ENCODE measurements around the gene MYH11.

Gene MYH11

GRCh38 chr16:15827709-15828343 is 29.0 kb downstream of the MYH11 start:
- TF ChIP-seq TAF1 (IDR thresholded peaks at IDR 0.05; ENCODE audit: low read depth) (no peak), CREB1 (IDR thresholded peaks at IDR 0.05; ENCODE audit: low read depth) (no peak), TCF12 (IDR thresholded peaks at IDR 0.05; ENCODE audit: low read depth) (no peak), RAD21 (IDR thresholded peaks at IDR 0.05; ENCODE audit: low read depth) (no peak), NFIC (IDR thresholded peaks at IDR 0.05) (no peak)

- TF ChIP-seq YY1 (IDR thresholded peaks at IDR 0.05; ENCODE audit: low read depth) (no peak), MAX (IDR thresholded peaks at IDR 0.05) (no peak), FOXM1 (IDR thresholded peaks at IDR 0.05; ENCODE audit: borderline replicate concordance, low read depth) (no peak), NFIC (IDR thresholded peaks at IDR 0.05) (no peak), TAF1 (IDR thresholded peaks at IDR 0.05; ENCODE audit: low read depth) (no peak), TEAD4 (IDR thresholded peaks at IDR 0.05) (no peak), ZBTB7A (IDR thresholded peaks at IDR 0.05; ENCODE audit: low read depth) (no peak), REST (IDR thresholded peaks at IDR 0.05; ENCODE audit: low read depth) (no peak), CEBPB (IDR thresholded peaks at IDR 0.05) (no peak), CREB1 (IDR thresholded peaks at IDR 0.05; ENCODE audit: low read depth) (no peak), RAD21 (IDR thresholded peaks at IDR 0.05; ENCODE audit: low read depth) (no peak), EP300 (IDR thresholded peaks at IDR 0.05; ENCODE audit: borderline replicate concordance) (no peak), USF1 (IDR thresholded peaks at IDR 0.05) (no peak), EGR1 (IDR thresholded peaks at IDR 0.05) (no peak), TCF12 (IDR thresholded peaks at IDR 0.05; ENCODE audit: low read depth) (no peak)
These were observed 29.5 kb downstream of the MYH11 start for GRCh38 chr16:15827299-15827698.

- TF ChIP-seq EP300 (IDR thresholded peaks at IDR 0.05; ENCODE audit: borderline replicate concordance) (no peak), YY1 (IDR thresholded peaks at IDR 0.05; ENCODE audit: low read depth) (no peak)
These were observed 31.0 kb downstream of the MYH11 start for GRCh38 chr16:15825750-15826305.

GRCh38 chr16:15822957-15823356 is 33.9 kb downstream of the MYH11 start:
- TF ChIP-seq MAX (IDR thresholded peaks at IDR 0.05) (no peak), CEBPB (IDR thresholded peaks at IDR 0.05) (no peak), NFIC (IDR thresholded peaks at IDR 0.05) (no peak), EGR1 (IDR thresholded peaks at IDR 0.05) (no peak), FOXM1 (IDR thresholded peaks at IDR 0.05; ENCODE audit: borderline replicate concordance, low read depth) (no peak), ZBTB7A (IDR thresholded peaks at IDR 0.05; ENCODE audit: low read depth) (no peak), TCF12 (IDR thresholded peaks at IDR 0.05; ENCODE audit: low read depth) (no peak), CREB1 (IDR thresholded peaks at IDR 0.05; ENCODE audit: low read depth) (no peak)

- TF ChIP-seq ZBTB7A (IDR thresholded peaks at IDR 0.05; ENCODE audit: low read depth), result no peak
- TF ChIP-seq NFIC (IDR thresholded peaks at IDR 0.05), result no peak
- TF ChIP-seq CREB1 (IDR thresholded peaks at IDR 0.05; ENCODE audit: low read depth), result no peak
- no peak for TF ChIP-seq TEAD4 (IDR thresholded peaks at IDR 0.05)
- TF ChIP-seq YY1 (IDR thresholded peaks at IDR 0.05; ENCODE audit: low read depth), result no peak
- no peak for TF ChIP-seq TCF12 (IDR thresholded peaks at IDR 0.05; ENCODE audit: low read depth)
These were observed 36.0 kb downstream of the MYH11 start for GRCh38 chr16:15820837-15821236.

GRCh38 chr16:15819046-15819445 is 37.8 kb downstream of the MYH11 start:
- TF ChIP-seq EGR1 (IDR thresholded peaks at IDR 0.05) (no peak), TCF12 (IDR thresholded peaks at IDR 0.05; ENCODE audit: low read depth) (no peak), RAD21 (IDR thresholded peaks at IDR 0.05; ENCODE audit: low read depth) (no peak), YY1 (IDR thresholded peaks at IDR 0.05; ENCODE audit: low read depth) (no peak), NFIC (IDR thresholded peaks at IDR 0.05) (no peak), CEBPB (IDR thresholded peaks at IDR 0.05) (no peak), TAF1 (IDR thresholded peaks at IDR 0.05; ENCODE audit: low read depth) (no peak), MAX (IDR thresholded peaks at IDR 0.05) (no peak), ZBTB7A (IDR thresholded peaks at IDR 0.05; ENCODE audit: low read depth) (no peak)

GRCh38 chr16:15817446-15817845 is 39.4 kb downstream of the MYH11 start:
- TF ChIP-seq CEBPB (IDR thresholded peaks at IDR 0.05) (no peak), TAF1 (IDR thresholded peaks at IDR 0.05; ENCODE audit: low read depth) (no peak), CREB1 (IDR thresholded peaks at IDR 0.05; ENCODE audit: low read depth) (no peak), EGR1 (IDR thresholded peaks at IDR 0.05) (no peak)

- TF ChIP-seq REST (IDR thresholded peaks at IDR 0.05; ENCODE audit: low read depth), result no peak
These were observed 40.6 kb downstream of the MYH11 start for GRCh38 chr16:15816228-15816627.

Data from Ishikawa (cell line).